ENCODE measurements around the gene TMEM30A.

- TF ChIP-seq ZSCAN25 (CRISPR knock-in tag; IDR thresholded peaks at IDR 0.05): no peak
- TF ChIP-seq KAT7 (CRISPR knock-in tag; IDR thresholded peaks at IDR 0.05; ENCODE audit: borderline replicate concordance): no peak
- no peak for TF ChIP-seq ZNF121 (CRISPR knock-in tag; IDR thresholded peaks at IDR 0.05)
- TF ChIP-seq ZBTB7A (CRISPR knock-in tag; IDR thresholded peaks at IDR 0.05): no peak
- TF ChIP-seq NRL (CRISPR knock-in tag; IDR thresholded peaks at IDR 0.05; ENCODE audit: borderline replicate concordance): no peak
- TF ChIP-seq, protein P1, sequence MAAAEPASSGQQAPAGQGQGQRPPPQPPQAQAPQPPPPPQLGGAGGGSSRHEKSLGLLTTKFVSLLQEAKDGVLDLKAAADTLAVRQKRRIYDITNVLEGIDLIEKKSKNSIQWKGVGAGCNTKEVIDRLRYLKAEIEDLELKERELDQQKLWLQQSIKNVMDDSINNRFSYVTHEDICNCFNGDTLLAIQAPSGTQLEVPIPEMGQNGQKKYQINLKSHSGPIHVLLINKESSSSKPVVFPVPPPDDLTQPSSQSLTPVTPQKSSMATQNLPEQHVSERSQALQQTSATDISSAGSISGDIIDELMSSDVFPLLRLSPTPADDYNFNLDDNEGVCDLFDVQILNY (CRISPR knock-in tag; conservative IDR thresholded peaks at IDR 0.05): no peak
These were observed 17.7 kb upstream of the TMEM30A start for GRCh38 chr6:75302280-75302679.

All from HepG2 (cell line).